IMR-90 (cell line): ENCODE data around the gene CCNB2. TPM values are rescaled to one million over a fixed set of nuclear protein-coding genes. Genes with fewer than 3 reads are reported as not detected.

Source experiments
- ATAC-seq: fragments of 200-7000 bp; cut with Tn5 transposase; 2 replicates; pipeline ENCODE4 v1.9.1; 2020; ENCODE audit warnings: low read depth, mild to moderate bottlenecking, moderate library complexity
- BruUV-seq: library from RNA; stranded (reverse); fragments of 400-500 nt; replicated peaks from 2 replicates; lab custom pipeline; 2021; lab: Mats Ljungman, UMichigan
- CTCF ChIA-PET: fragments of 300-600 bp; formaldehyde crosslinking; extraction: SDS; loops from one replicate; lab custom pipeline; 2021; ENCODE audit warnings: antibody characterized with exemption; lab: Yijun Ruan, JAX
- POLR2A ChIA-PET: fragments of 300-600 bp; sonication (Branson Sonifier 250); formaldehyde crosslinking; loops from one replicate; lab custom pipeline; 2022; ENCODE audit warnings: antibody characterized with exemption; ENCODE audit not compliant: unreplicated experiment; lab: Charles Lee
- DNase-seq: peaks from one replicate; pipeline ENCODE4 v3.0.0; 2013
- H2AFZ ChIP-seq: replicated peaks from 2 replicates; pipeline ENCODE3; 2013; ENCODE audit warnings: low read length, mild to moderate bottlenecking; ENCODE audit not compliant: poor library complexity
- H2AK5ac ChIP-seq: 2 replicates; pipeline ENCODE4 v1.6.1; 2013; ENCODE audit warnings: low read depth, low read length, inconsistent platforms
- H2AK9ac ChIP-seq: replicated peaks from 2 replicates; pipeline ENCODE3; 2013; ENCODE audit warnings: mild to moderate bottlenecking, low read depth, low read length, moderate library complexity; ENCODE audit not compliant: poor library complexity
- H2BK120ac ChIP-seq: 2 replicates; pipeline ENCODE4 v1.6.1; 2013; ENCODE audit warnings: low read depth, low read length, inconsistent platforms
- H2BK15ac ChIP-seq: 3 replicates; pipeline ENCODE4 v1.6.1; 2013; ENCODE audit warnings: low read depth, low read length, inconsistent platforms
- H2BK20ac ChIP-seq: 2 replicates; pipeline ENCODE4 v1.6.1; 2013; ENCODE audit warnings: low read depth, mild to moderate bottlenecking, inconsistent platforms, low read length, moderate library complexity
- H2BK5ac ChIP-seq: 2 replicates; pipeline ENCODE4 v1.6.1; 2013; ENCODE audit warnings: mild to moderate bottlenecking, low read depth, low read length, inconsistent platforms; ENCODE audit not compliant: poor library complexity, severe bottlenecking
- H3K14ac ChIP-seq: replicated peaks from 2 replicates; pipeline ENCODE4 v1.6.1; 2013; ENCODE audit warnings: low read depth, low read length, inconsistent platforms
- H3K18ac ChIP-seq: 2 replicates; pipeline ENCODE4 v1.6.1; 2013; ENCODE audit warnings: low read depth, low read length, control low read depth
- H3K23ac ChIP-seq: 2 replicates; pipeline ENCODE4 v1.6.1; 2013; ENCODE audit warnings: low read depth, low read length, inconsistent platforms
- H3K27ac ChIP-seq: 2 replicates; pipeline ENCODE4 v1.5.1; 2013; ENCODE audit warnings: mild to moderate bottlenecking, control low read depth, low read length; ENCODE audit not compliant: insufficient read depth
- H3K27me3 ChIP-seq: 2 replicates; pipeline ENCODE4 v1.6.1; 2013; ENCODE audit warnings: low read length; ENCODE audit not compliant: control insufficient read depth, insufficient read depth
- H3K36me3 ChIP-seq: 2 replicates; pipeline ENCODE4 v1.6.1; 2013; ENCODE audit warnings: low read length, mixed read lengths; ENCODE audit not compliant: control insufficient read depth, insufficient read depth
- H3K4ac ChIP-seq: 2 replicates; pipeline ENCODE4 v1.6.1; 2013; ENCODE audit warnings: low read depth, low read length, inconsistent platforms
- H3K4me1 ChIP-seq: 2 replicates; pipeline ENCODE4 v1.6.1; 2013; ENCODE audit warnings: low read length, mixed read lengths; ENCODE audit not compliant: control insufficient read depth, insufficient read depth
- H3K4me2 ChIP-seq: 2 replicates; pipeline ENCODE4 v1.6.1; 2013; ENCODE audit warnings: low read depth, mild to moderate bottlenecking, control low read depth, low read length, moderate library complexity
- H3K4me3 ChIP-seq: 2 replicates; pipeline ENCODE4 v1.5.1; 2013; ENCODE audit warnings: low read depth, mild to moderate bottlenecking, control low read depth, low read length, moderate library complexity; ENCODE audit not compliant: insufficient read depth
- H3K56ac ChIP-seq: 2 replicates; pipeline ENCODE4 v1.6.1; 2013; ENCODE audit warnings: low read length, inconsistent platforms; ENCODE audit not compliant: insufficient read depth; ENCODE audit errors: extremely low read depth
- H3K79me1 ChIP-seq, 2 experiments: 2 replicates each; pipeline ENCODE4 v1.6.1; 2013; ENCODE audit warnings: low read length in 2 of 2, inconsistent platforms in 1 of 2, low read depth in 1 of 2
- H3K9ac ChIP-seq: 2 replicates; pipeline ENCODE4 v1.6.1; 2013; ENCODE audit warnings: low read depth, low read length, control low read depth
- H3K9me1 ChIP-seq: 2 replicates; pipeline ENCODE4 v1.6.1; 2013; ENCODE audit warnings: low read length, inconsistent platforms; ENCODE audit not compliant: insufficient read depth
- H3K9me3 ChIP-seq: 2 replicates; pipeline ENCODE4 v1.6.1; 2013; ENCODE audit warnings: low read length; ENCODE audit not compliant: control insufficient read depth, insufficient read depth
- H4K20me1 ChIP-seq: 2 replicates; pipeline ENCODE4 v1.6.1; 2013; ENCODE audit warnings: low read length, inconsistent platforms; ENCODE audit not compliant: insufficient read depth
- H4K5ac ChIP-seq: 2 replicates; pipeline ENCODE4 v1.6.1; 2013; ENCODE audit warnings: mild to moderate bottlenecking, low read depth, low read length, control low read depth
- H4K8ac ChIP-seq, 2 experiments: 2 replicates each; pipeline ENCODE4 v1.6.1; 2013; ENCODE audit warnings: low read depth in 2 of 2, low read length in 2 of 2, control low read depth in 1 of 2, inconsistent platforms in 1 of 2
- H4K91ac ChIP-seq: 2 replicates; pipeline ENCODE4 v1.6.1; 2013; ENCODE audit warnings: low read depth, low read length, inconsistent platforms; ENCODE audit not compliant: insufficient read depth
- RFX5 ChIP-seq: IDR thresholded peaks from 2 replicates; pipeline ENCODE4 v1.8.0; 2012; ENCODE audit warnings: low read depth, mild to moderate bottlenecking, low read length, moderate library complexity
- SMC3 ChIP-seq: fragments of 150-350 bp; IDR thresholded peaks from 2 replicates; pipeline ENCODE4 v1.6.1; 2016; ENCODE audit warnings: low read depth, mild to moderate bottlenecking, antibody characterized with exemption, low read length, moderate library complexity
- WGBS, 2 experiments: methylation state at CpG; one replicate each; pipeline versions ENCODE4 v1.1.5 to v1.1.7; 2013; ENCODE audit warnings: missing lambda C conversion rate in 2 of 2; ENCODE audit not compliant: insufficient read length in 1 of 2; ENCODE audit errors: extremely low coverage in 2 of 2; 5-methylcytosine and 5-hydroxymethylcytosine counted together
- dilution Hi-C: fragments of 300-500 bp; cut with HindIII; formaldehyde crosslinking; loops from one replicate; pipeline ENCODE4 v1.14.3; 2018; ENCODE audit warnings: low sequenced_read_pairs; ENCODE audit not compliant: unreplicated experiment
- in situ Hi-C: fragments of 300-500 bp; cut with MboI; formaldehyde crosslinking; loops from 3 replicates; pipeline ENCODE4 v1.14.3; 2019; ENCODE audit warnings: low sequenced_read_pairs, inconsistent platforms, mixed read lengths
- intact Hi-C: fragments of 100-400 bp; cut with micrococcal nuclease; formaldehyde crosslinking; loops from 2 replicates; pipeline ENCODE4 v1.10.0; 2022
- polyA plus RNA-seq, 3 experiments: library from polyadenylated mRNA; depleted of rRNA; stranded (reverse); fragments of >200 nt; gene quantifications; 2 replicates each; pipeline ENCODE4 v1.2.3, GENCODE V29; 2012; ENCODE audit warnings: low replicate concordance in 1 of 3
- total RNA-seq: library from RNA; depleted of rRNA; stranded (reverse); fragments of >200 nt; gene quantifications from 2 replicates; pipeline ENCODE4 v1.2.3, GENCODE V29; 2012
- TF ChIP-seq, protein P1 (sequence below): fragments of 150-350 bp; IDR thresholded peaks from 2 replicates; pipeline ENCODE4 v1.6.1; 2016; ENCODE audit warnings: low read depth, mild to moderate bottlenecking, low read length, moderate library complexity, borderline replicate concordance

The CCNB2 gene
- total and polyA plus RNA-seq, 2 of the 4 experiments (the other 2 are of a cell fraction): 52.5 to 54.6 TPM

DNA sequence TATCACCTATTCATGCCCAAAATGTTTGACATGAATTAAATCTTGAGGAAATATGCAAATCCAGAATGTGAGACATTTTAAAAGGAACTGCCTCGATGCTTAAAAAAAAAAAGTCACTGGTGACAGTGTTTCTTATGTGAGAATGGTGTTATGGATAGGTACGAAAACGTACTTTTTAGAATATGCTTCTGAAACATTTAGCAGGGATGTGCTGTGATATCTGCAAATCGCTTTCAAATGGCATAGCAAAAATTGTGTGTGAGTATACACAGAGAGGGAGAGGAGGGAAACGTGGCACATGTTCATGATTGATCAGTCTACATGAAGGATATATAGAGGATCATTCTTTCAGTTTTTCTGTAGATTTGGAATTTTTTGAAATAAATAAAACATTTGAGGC, 16.0 kb downstream of the CCNB2 start:
- Histone ChIP-seq H3K9me3 (no peaks in the 10 kb centered on the region), H2BK20ac (no peak overlapping the region), H3K18ac (no peak overlapping the region), H4K5ac (no peak overlapping the region), H3K4me3 (no peak overlapping the region), H4K8ac (no peak overlapping the region), H2AK5ac (no peak overlapping the region), H3K36me3 (peaks cover 16% of the 10 kb centered on the region), H3K56ac (no peak overlapping the region), H2AK9ac (no peak overlapping the region), H2AFZ (no peak overlapping the region), H3K9ac (no peak overlapping the region), H3K4ac (no peak overlapping the region), H3K4me2 (no peak overlapping the region), H2BK5ac (no peak overlapping the region), H4K20me1 (no peaks in the 10 kb centered on the region), H3K23ac (no peak overlapping the region), H2BK15ac (no peak overlapping the region), H3K79me1 (peaks cover 8 to 38% of the 10 kb centered on the region in 2 experiments), H3K27ac (no peak overlapping the region), H4K91ac (no peak overlapping the region), H3K14ac (no peak overlapping the region), H3K4me1 (no peaks in the 10 kb centered on the region), H2BK120ac (no peak overlapping the region), H3K27me3 (no peaks in the 10 kb centered on the region), H3K9me1 (peaks cover 4% of the 10 kb centered on the region; the same call in 1 of the 2 replicates)
- no TSS peak for BruUV-seq
- in situ Hi-C loops (no loop called here), intact Hi-C loops (no loop called here), dilution Hi-C loops (no loop called here)
- DNase-seq (no peak), ATAC-seq (no peak)
- CTCF ChIA-PET: no interaction called here
- POLR2A ChIA-PET: no interaction called here
- WGBS, 2 experiments: 100% methylated on average over 2 of the region's 5 CpGs; no CpG with 5 or more reads in 1 of the 2 experiments
- TF ChIP-seq, protein P1, sequence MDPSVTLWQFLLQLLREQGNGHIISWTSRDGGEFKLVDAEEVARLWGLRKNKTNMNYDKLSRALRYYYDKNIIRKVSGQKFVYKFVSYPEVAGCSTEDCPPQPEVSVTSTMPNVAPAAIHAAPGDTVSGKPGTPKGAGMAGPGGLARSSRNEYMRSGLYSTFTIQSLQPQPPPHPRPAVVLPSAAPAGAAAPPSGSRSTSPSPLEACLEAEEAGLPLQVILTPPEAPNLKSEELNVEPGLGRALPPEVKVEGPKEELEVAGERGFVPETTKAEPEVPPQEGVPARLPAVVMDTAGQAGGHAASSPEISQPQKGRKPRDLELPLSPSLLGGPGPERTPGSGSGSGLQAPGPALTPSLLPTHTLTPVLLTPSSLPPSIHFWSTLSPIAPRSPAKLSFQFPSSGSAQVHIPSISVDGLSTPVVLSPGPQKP: no peak
- TF ChIP-seq SMC3 (no peak), RFX5 (no peak)
